NCI-H1417 (cell line): Measurements from ENCODE around the gene NRROS.
"Not testable (repeated sequence)": the region's sequence is repeated elsewhere in the genome, so short reads cannot be mapped to it uniquely, and the experiment has no call there.

Experiments
- DNase-seq, 3 experiments: peaks; one replicate each; lab custom pipeline; 2025; lab: John Stamatoyannopoulos, UW

The NRROS gene

GRCh38 chr3:196624907-196625306 lies 14.6 kb upstream of the NRROS start:
- no peak for DNase-seq

GRCh38 chr3:196625331-196625730 lies 14.2 kb upstream of the NRROS start:
- DNase-seq, result no peak

GRCh38 chr3:196627918-196628231 lies 11.6 kb upstream of the NRROS start:
- DNase-seq, result no peak

- DNase-seq, result no peak
Observed at GRCh38 chr3:196629228-196629627, 10.3 kb upstream of the NRROS start.

- DNase-seq, result peak in 1 of 3 experiments; percentile 90
Observed at GRCh38 chr3:196631682-196632045, 7.8 kb upstream of the NRROS start.

GRCh38 chr3:196632046-196632751 lies 7.3 kb upstream of the NRROS start:
- DNase-seq, result peak; percentile 83 to 99 (median 99)

GRCh38 chr3:196633555-196634151 lies 5.8 kb upstream of the NRROS start:
- DNase-seq, result no peak

GRCh38 chr3:196634224-196634623 lies 5.3 kb upstream of the NRROS start:
- no peak for DNase-seq

- no peak for DNase-seq
Observed at GRCh38 chr3:196634829-196635228, 4.7 kb upstream of the NRROS start.

- no peak for DNase-seq
Observed at GRCh38 chr3:196636369-196637349, 2.8 kb upstream of the NRROS start.

- not testable (repeated sequence) for DNase-seq
Observed at GRCh38 chr3:196637941-196638340, 1.6 kb upstream of the NRROS start.

GRCh38 chr3:196638861-196639482 lies 522 bp upstream of the NRROS start:
- DNase-seq, result peak in 2 of 3 experiments; percentile 87 to 88

- DNase-seq, result no peak
Observed at GRCh38 chr3:196640297-196641018, 964 bp downstream of the NRROS start.

- no peak for DNase-seq
Observed at GRCh38 chr3:196641333-196642054, 2.0 kb downstream of the NRROS start.

GRCh38 chr3:196642434-196642833 lies 2.9 kb downstream of the NRROS start:
- peak in 1 of 3 experiments; percentile 17 for DNase-seq

- DNase-seq, result no peak
Observed at GRCh38 chr3:196643201-196643749, 3.8 kb downstream of the NRROS start.

GRCh38 chr3:196643761-196644160 lies 4.3 kb downstream of the NRROS start:
- DNase-seq, result no peak

GRCh38 chr3:196645096-196645495 lies 5.6 kb downstream of the NRROS start:
- no peak for DNase-seq

GRCh38 chr3:196645897-196646665 lies 6.6 kb downstream of the NRROS start:
- no peak for DNase-seq

GRCh38 chr3:196646666-196647216 lies 7.2 kb downstream of the NRROS start:
- DNase-seq, result no peak
